ENCODE measurements around the gene SLCO2B1. TPM values are rescaled to one million over a fixed set of nuclear protein-coding genes. Genes with fewer than 3 reads are reported as not detected.

The SLCO2B1 gene
- total RNA-seq, 1 donor from 2014 or later: 2.6 TPM

DNA sequence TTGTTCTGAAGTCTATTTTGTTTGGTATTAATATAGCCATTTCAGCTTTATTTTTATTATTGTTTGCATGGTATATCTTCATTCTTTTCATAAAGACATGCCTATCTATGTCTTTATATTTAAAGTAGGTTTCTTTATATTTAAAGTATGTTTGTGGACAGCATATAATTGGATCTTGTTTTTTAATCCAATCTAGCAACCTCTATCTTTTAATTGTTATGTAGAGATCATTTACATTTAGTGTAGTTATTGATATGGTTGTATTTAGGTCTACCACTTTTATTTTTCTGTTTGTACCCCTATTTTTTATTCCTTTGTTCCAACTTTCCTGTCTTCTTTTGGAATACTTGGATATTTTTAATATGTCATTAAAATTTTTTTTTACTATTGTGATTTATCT lies 103.4 kb downstream of the SLCO2B1 start:
- no peak overlapping the region for H2AFZ ChIP-seq (ENCODE audit: low read depth, low read length)
- no peak overlapping the region for H3K9ac ChIP-seq (ENCODE audit: low read length)
- H3K4me1 ChIP-seq (ENCODE audit: insufficient read depth, low read length): no peaks in the 10 kb centered on the region
- no peak for TF ChIP-seq EZH2 (IDR thresholded peaks at IDR 0.05; ENCODE audit: insufficient read depth, low read length)
- TF ChIP-seq, protein P1, sequence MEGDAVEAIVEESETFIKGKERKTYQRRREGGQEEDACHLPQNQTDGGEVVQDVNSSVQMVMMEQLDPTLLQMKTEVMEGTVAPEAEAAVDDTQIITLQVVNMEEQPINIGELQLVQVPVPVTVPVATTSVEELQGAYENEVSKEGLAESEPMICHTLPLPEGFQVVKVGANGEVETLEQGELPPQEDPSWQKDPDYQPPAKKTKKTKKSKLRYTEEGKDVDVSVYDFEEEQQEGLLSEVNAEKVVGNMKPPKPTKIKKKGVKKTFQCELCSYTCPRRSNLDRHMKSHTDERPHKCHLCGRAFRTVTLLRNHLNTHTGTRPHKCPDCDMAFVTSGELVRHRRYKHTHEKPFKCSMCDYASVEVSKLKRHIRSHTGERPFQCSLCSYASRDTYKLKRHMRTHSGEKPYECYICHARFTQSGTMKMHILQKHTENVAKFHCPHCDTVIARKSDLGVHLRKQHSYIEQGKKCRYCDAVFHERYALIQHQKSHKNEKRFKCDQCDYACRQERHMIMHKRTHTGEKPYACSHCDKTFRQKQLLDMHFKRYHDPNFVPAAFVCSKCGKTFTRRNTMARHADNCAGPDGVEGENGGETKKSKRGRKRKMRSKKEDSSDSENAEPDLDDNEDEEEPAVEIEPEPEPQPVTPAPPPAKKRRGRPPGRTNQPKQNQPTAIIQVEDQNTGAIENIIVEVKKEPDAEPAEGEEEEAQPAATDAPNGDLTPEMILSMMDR (IDR thresholded peaks at IDR 0.05; ENCODE audit: insufficient read depth, low read depth, low read length): no peak
- H4K20me1 ChIP-seq (ENCODE audit: insufficient read depth, low read length): no peaks in the 10 kb centered on the region
- Mint-ChIP-seq H3K27ac (ENCODE audit: unreplicated experiment) (no peak overlapping the region), H3K4me3 (ENCODE audit: unreplicated experiment) (no peak overlapping the region), H3K4me1 (ENCODE audit: low read depth, unreplicated experiment) (no peaks in the 10 kb centered on the region), H3K36me3 (ENCODE audit: low read depth, unreplicated experiment) (no peaks in the 10 kb centered on the region), H3K27me3 (ENCODE audit: low read depth, unreplicated experiment) (peaks cover 23% of the 10 kb centered on the region), H3K9me3 (ENCODE audit: unreplicated experiment) (peaks cover 8% of the 10 kb centered on the region)
- peaks cover 3% of the 10 kb centered on the region for H3K9me3 ChIP-seq (ENCODE audit: insufficient read depth, low read depth, low read length)
- no peak overlapping the region for H3K27ac ChIP-seq (ENCODE audit: low read depth, low read length)
- no peak overlapping the region for H3K4me2 ChIP-seq (ENCODE audit: low read length)
- H3K36me3 ChIP-seq (ENCODE audit: insufficient read depth, low read length): no peaks in the 10 kb centered on the region
- FAIRE-seq: no peak
- no peaks in the 10 kb centered on the region for H3K79me2 ChIP-seq (ENCODE audit: insufficient read depth, low read length)
- DNase-seq (ENCODE audit: low read depth): no peak
- H3K27me3 ChIP-seq (ENCODE audit: insufficient read depth, low read length): peaks cover 10% of the 10 kb centered on the region
- H3K4me3 ChIP-seq (ENCODE audit: insufficient read depth, low read depth, low read length): no peak overlapping the region

Other genes with a start within 250 kb of the SLCO2B1 start
- gene XRRA1, start 202.0 kb upstream of the SLCO2B1 start, total RNA-seq: 8.4 and 8.9 TPM in 2 replicates
- gene SPCS2, start 201.8 kb upstream of the SLCO2B1 start, total RNA-seq: 104 and 120 TPM in 2 replicates
- 8.6 and 9.7 TPM in 2 replicates for gene NEU3, start 162.2 kb upstream of the SLCO2B1 start, total RNA-seq
- gene OR2AT4, start 54.2 kb upstream of the SLCO2B1 start, total RNA-seq: not detected in 2 replicates
- gene TPBGL, start 89.7 kb downstream of the SLCO2B1 start, total RNA-seq: 0.20 and 0.41 TPM in 2 replicates
- 22.7 and 28.5 TPM in 2 replicates for gene ARRB1, start 200.6 kb downstream of the SLCO2B1 start, total RNA-seq
- 1,706 and 1,898 TPM in 2 replicates for gene RPS3, start 248.4 kb downstream of the SLCO2B1 start, total RNA-seq